H1 (cell line): ENCODE results near the gene OGDH. TPM values are rescaled to one million over a fixed set of nuclear protein-coding genes. Genes with fewer than 3 reads are reported as not detected.

Source experiments
- KDM5A ChIP-seq: fragments of 200-600 bp; IDR thresholded peaks from 2 replicates; pipeline ENCODE4 v1.7.1; 2012; ENCODE audit warnings: mild to moderate bottlenecking, low read length, inconsistent platforms, mixed read lengths
- POU5F1 ChIP-seq: IDR thresholded peaks from 2 replicates; pipeline ENCODE4 v1.6.1; 2011; ENCODE audit warnings: low read depth, mild to moderate bottlenecking, low read length, moderate library complexity
- TEAD4 ChIP-seq: IDR thresholded peaks from 2 replicates; pipeline ENCODE4 v1.6.1; 2012; ENCODE audit warnings: low read depth, low read length, inconsistent platforms, mixed read lengths
- ZNF274 ChIP-seq: IDR thresholded peaks from 2 replicates; pipeline ENCODE4 v1.7.0; 2012; ENCODE audit warnings: low read length, borderline replicate concordance; ENCODE audit errors: extremely low read depth
- polyA plus RNA-seq, 7 experiments: library from polyadenylated mRNA; depleted of rRNA in 3 of 7; stranded (reverse) in 5 of 7; unstranded in 2 of 7; fragments of >200 nt in 5 of 7; fragments of 200-250 nt in 2 of 7; gene quantifications; 1 replicate in 5 of 7; 2 replicates in 1 of 7; 4 replicates in 1 of 7; pipeline versions ENCODE4 v1.2.1 to v1.2.3, GENCODE V29; 2011 to 2013; ENCODE audit warnings: missing spikeins in 2 of 7, mixed read lengths in 2 of 7
- total RNA-seq: library from RNA; stranded (reverse); fragmentation: NEBNext Ultra II Directional; extraction: Animal tissue kit (Norgen Biotek cat#: 25700); gene quantifications from 2 replicates; pipeline ENCODE4 v1.2.1, GENCODE V29; 2021
- TF ChIP-seq, protein P1 (sequence below): fragments of 300-600 bp; sonication (generic); IDR thresholded peaks from 2 replicates; pipeline ENCODE4 v1.7.1; 2012; ENCODE audit warnings: low read length, moderate library complexity, mild to moderate bottlenecking, inconsistent platforms; ENCODE audit not compliant: insufficient replicate concordance
- TF ChIP-seq, protein P2 (sequence below): IDR thresholded peaks from 2 replicates; pipeline ENCODE4 v1.6.1; 2012; ENCODE audit warnings: low read length, inconsistent platforms

The OGDH gene
- total and polyA plus RNA-seq, 2 of the 8 experiments (the other 6 are each of a cell fraction or from before 2014, with no cell fraction given) = 71.6 to 91.6 TPM

DNA sequence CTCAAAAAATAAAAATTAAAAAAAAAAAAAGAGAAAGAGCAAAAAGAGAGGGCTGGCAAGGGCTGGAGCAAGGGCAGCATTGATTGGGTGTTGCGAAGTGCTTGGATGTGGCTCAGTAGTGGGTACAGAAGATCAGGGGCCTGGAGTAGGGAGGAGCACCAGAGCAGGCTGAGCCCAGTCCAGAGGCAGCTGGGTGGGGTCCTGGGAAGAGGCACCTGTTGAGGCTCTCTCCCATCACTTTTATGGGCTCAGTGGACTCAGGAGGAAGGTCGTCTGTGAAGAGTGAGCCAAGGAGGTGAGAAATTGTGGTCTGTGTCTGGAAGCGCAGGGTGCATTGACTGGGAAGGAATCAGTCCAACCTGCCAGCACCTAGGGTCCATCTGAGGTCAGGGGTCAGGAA, 130.5 kb downstream of the OGDH start (continued):
- TF ChIP-seq, protein P1, sequence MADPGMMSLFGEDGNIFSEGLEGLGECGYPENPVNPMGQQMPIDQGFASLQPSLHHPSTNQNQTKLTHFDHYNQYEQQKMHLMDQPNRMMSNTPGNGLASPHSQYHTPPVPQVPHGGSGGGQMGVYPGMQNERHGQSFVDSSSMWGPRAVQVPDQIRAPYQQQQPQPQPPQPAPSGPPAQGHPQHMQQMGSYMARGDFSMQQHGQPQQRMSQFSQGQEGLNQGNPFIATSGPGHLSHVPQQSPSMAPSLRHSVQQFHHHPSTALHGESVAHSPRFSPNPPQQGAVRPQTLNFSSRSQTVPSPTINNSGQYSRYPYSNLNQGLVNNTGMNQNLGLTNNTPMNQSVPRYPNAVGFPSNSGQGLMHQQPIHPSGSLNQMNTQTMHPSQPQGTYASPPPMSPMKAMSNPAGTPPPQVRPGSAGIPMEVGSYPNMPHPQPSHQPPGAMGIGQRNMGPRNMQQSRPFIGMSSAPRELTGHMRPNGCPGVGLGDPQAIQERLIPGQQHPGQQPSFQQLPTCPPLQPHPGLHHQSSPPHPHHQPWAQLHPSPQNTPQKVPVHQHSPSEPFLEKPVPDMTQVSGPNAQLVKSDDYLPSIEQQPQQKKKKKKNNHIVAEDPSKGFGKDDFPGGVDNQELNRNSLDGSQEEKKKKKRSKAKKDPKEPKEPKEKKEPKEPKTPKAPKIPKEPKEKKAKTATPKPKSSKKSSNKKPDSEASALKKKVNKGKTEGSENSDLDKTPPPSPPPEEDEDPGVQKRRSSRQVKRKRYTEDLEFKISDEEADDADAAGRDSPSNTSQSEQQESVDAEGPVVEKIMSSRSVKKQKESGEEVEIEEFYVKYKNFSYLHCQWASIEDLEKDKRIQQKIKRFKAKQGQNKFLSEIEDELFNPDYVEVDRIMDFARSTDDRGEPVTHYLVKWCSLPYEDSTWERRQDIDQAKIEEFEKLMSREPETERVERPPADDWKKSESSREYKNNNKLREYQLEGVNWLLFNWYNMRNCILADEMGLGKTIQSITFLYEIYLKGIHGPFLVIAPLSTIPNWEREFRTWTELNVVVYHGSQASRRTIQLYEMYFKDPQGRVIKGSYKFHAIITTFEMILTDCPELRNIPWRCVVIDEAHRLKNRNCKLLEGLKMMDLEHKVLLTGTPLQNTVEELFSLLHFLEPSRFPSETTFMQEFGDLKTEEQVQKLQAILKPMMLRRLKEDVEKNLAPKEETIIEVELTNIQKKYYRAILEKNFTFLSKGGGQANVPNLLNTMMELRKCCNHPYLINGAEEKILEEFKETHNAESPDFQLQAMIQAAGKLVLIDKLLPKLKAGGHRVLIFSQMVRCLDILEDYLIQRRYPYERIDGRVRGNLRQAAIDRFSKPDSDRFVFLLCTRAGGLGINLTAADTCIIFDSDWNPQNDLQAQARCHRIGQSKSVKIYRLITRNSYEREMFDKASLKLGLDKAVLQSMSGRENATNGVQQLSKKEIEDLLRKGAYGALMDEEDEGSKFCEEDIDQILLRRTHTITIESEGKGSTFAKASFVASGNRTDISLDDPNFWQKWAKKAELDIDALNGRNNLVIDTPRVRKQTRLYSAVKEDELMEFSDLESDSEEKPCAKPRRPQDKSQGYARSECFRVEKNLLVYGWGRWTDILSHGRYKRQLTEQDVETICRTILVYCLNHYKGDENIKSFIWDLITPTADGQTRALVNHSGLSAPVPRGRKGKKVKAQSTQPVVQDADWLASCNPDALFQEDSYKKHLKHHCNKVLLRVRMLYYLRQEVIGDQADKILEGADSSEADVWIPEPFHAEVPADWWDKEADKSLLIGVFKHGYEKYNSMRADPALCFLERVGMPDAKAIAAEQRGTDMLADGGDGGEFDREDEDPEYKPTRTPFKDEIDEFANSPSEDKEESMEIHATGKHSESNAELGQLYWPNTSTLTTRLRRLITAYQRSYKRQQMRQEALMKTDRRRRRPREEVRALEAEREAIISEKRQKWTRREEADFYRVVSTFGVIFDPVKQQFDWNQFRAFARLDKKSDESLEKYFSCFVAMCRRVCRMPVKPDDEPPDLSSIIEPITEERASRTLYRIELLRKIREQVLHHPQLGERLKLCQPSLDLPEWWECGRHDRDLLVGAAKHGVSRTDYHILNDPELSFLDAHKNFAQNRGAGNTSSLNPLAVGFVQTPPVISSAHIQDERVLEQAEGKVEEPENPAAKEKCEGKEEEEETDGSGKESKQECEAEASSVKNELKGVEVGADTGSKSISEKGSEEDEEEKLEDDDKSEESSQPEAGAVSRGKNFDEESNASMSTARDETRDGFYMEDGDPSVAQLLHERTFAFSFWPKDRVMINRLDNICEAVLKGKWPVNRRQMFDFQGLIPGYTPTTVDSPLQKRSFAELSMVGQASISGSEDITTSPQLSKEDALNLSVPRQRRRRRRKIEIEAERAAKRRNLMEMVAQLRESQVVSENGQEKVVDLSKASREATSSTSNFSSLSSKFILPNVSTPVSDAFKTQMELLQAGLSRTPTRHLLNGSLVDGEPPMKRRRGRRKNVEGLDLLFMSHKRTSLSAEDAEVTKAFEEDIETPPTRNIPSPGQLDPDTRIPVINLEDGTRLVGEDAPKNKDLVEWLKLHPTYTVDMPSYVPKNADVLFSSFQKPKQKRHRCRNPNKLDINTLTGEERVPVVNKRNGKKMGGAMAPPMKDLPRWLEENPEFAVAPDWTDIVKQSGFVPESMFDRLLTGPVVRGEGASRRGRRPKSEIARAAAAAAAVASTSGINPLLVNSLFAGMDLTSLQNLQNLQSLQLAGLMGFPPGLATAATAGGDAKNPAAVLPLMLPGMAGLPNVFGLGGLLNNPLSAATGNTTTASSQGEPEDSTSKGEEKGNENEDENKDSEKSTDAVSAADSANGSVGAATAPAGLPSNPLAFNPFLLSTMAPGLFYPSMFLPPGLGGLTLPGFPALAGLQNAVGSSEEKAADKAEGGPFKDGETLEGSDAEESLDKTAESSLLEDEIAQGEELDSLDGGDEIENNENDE = no peak
- TF ChIP-seq KDM5A (no peak), TEAD4 (no peak), ZNF274 (no peak), POU5F1 (no peak)
- TF ChIP-seq, protein P2, sequence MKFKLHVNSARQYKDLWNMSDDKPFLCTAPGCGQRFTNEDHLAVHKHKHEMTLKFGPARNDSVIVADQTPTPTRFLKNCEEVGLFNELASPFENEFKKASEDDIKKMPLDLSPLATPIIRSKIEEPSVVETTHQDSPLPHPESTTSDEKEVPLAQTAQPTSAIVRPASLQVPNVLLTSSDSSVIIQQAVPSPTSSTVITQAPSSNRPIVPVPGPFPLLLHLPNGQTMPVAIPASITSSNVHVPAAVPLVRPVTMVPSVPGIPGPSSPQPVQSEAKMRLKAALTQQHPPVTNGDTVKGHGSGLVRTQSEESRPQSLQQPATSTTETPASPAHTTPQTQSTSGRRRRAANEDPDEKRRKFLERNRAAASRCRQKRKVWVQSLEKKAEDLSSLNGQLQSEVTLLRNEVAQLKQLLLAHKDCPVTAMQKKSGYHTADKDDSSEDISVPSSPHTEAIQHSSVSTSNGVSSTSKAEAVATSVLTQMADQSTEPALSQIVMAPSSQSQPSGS = no peak
- TF ChIP-seq, all 59 proteins: peak for 0
